Erythroblast (primary cell): ENCODE results near the gene ESRRA.

ENCODE experiments used
- GATA1 ChIP-seq: IDR thresholded peaks from 2 replicates; pipeline ENCODE4 v1.6.1; 2011; ENCODE audit warnings: low read depth, mild to moderate bottlenecking, control low read depth, low read length, moderate library complexity
- POLR2A ChIP-seq: IDR thresholded peaks from 2 replicates; pipeline ENCODE4 v1.6.1; 2011; ENCODE audit warnings: mild to moderate bottlenecking, low read length

DNA sequence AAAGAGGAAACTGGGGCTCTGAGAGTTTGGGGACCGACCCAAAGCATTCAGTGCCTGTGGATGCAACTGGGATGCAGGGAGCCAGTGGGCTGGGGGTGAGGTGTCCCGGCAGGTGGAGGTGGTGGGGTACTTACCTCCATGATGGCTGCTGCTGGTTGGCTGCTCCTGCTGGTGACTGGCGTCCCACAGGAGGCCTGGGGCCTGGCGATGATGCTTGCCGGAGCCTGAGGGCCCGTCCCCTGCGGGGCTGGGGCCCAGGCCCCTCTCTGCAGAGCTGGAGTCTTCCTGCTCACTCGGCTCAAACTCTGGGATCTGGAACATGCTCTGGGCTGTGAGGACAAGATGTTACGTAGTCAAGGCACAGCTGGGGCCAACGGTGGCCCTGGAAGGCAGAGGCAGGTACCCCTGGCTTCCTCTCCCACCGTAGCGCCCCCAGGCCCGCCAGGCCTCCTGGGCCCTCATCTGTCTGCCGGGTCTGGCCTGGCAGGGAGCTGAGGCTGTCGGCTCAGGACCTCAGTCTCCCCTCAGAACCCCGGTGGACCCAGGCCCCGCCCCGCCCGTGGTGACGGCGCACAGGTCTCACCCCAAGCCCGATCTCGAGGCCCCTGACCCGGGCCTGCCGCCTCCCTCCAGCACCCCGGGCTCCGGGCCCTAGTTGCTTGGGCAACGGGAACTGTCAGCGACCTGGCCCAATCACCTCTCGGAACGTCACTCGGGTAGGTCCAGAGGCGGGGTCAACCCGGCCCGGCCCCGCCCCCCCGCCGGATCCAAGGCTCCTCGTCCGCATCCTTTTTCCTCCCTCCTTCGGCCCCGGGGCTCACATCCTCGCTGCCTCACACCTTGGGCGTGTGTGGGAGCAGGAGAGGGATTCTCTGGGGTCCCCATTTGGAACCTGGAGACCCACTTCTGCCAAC is 21.0 kb upstream of the ESRRA start, which contains the start of gene BAD:
- TF ChIP-seq POLR2A (no peak), GATA1 (no peak)
